Renal cortex interstitium (tissue), 15 donors: ENCODE results near the gene NUDT15. TPM values are rescaled to one million over a fixed set of nuclear protein-coding genes. Genes with fewer than 3 reads are reported as not detected.
"Not testable (repeated sequence)": the region's sequence is repeated elsewhere in the genome, so short reads cannot be mapped to it uniquely, and the experiment has no call there.

Experiments used
- DNase-seq, 11 donors: peaks; one replicate each; pipeline ENCODE4 v3.0.0-alpha.2; 2013; ENCODE audit warnings: low read depth in 9 of 11, low spot score in 4 of 11; ENCODE audit errors: extremely low read depth in 1 of 11
- long read RNA-seq, 16 experiments: transcript quantifications; one replicate each; lab custom pipeline, GENCODE V29; 2026
- polyA plus RNA-seq, 3 donors: library from polyadenylated mRNA; unstranded; fragments of 120-200 nt; gene quantifications; one replicate each; pipeline ENCODE4 v1.2.1, GENCODE V29; 2013; ENCODE audit not compliant: insufficient read length in 3 of 3

The NUDT15 gene
- 10 to 100 TPM; 22.6 to 29.6 (median 24.2) TPM for polyA plus RNA-seq
- long read RNA-seq, donor 1, transcript NUDT15-201 (3 exons, 2,098 nt), result major isoform, 6 of 6 reads
- long read RNA-seq, donor 1, partial matches to known transcripts, result 0 of 6 reads
- long read RNA-seq, donor 1, other reads (novel, unspliced or antisense), result 0 of 6 reads
- long read RNA-seq, donor 2, transcript NUDT15-201 (3 exons, 2,098 nt), result major isoform, 9 of 9 reads
- long read RNA-seq, donor 2, partial matches to known transcripts, result 0 of 9 reads
- long read RNA-seq, donor 2, other reads (novel, unspliced or antisense), result 0 of 9 reads
- long read RNA-seq, donor 3, transcript NUDT15-201 (3 exons, 2,098 nt), result major isoform, 11 of 11 reads
- long read RNA-seq, donor 3, partial matches to known transcripts, result 0 of 11 reads
- long read RNA-seq, donor 3, other reads (novel, unspliced or antisense), result 0 of 11 reads
- long read RNA-seq, donor 4, transcript NUDT15-201 (3 exons, 2,098 nt), result major isoform, 11 of 11 reads
- long read RNA-seq, donor 4, partial matches to known transcripts, result 0 of 11 reads
- long read RNA-seq, donor 4, other reads (novel, unspliced or antisense), result 0 of 11 reads
- long read RNA-seq, donor 5, result 0 reads
- long read RNA-seq, donor 6, partial matches to known transcripts, result 116 of 179 reads
- long read RNA-seq, donor 6, other reads (novel, unspliced or antisense), result 59 of 179 reads
- long read RNA-seq, donor 7, transcript NUDT15-201 (3 exons, 2,098 nt), result major isoform, 18 of 24 reads
- long read RNA-seq, donor 7, partial matches to known transcripts, result 6 of 24 reads
- long read RNA-seq, donor 7, other reads (novel, unspliced or antisense), result 0 of 24 reads
- long read RNA-seq, donor 8, result 0 reads
- long read RNA-seq, donor 9, transcript NUDT15-201 (3 exons, 2,098 nt), result major isoform, 14 of 14 reads
- long read RNA-seq, donor 9, partial matches to known transcripts, result 0 of 14 reads
- long read RNA-seq, donor 9, other reads (novel, unspliced or antisense), result 0 of 14 reads
- long read RNA-seq, donor 10, transcript NUDT15-201 (3 exons, 2,098 nt), result major isoform, 10 of 43 reads
- long read RNA-seq, donor 10, partial matches to known transcripts, result 33 of 43 reads
- long read RNA-seq, donor 10, other reads (novel, unspliced or antisense), result 0 of 43 reads
- long read RNA-seq, donor 11, transcript NUDT15-201 (3 exons, 2,098 nt), result major isoform, 10 of 161 reads
- long read RNA-seq, donor 11, partial matches to known transcripts, result 151 of 161 reads
- long read RNA-seq, donor 11, other reads (novel, unspliced or antisense), result 0 of 161 reads
- long read RNA-seq, donor 12, partial matches to known transcripts, result 0 of 3 reads
- long read RNA-seq, donor 12, other reads (novel, unspliced or antisense), result 0 of 3 reads
- long read RNA-seq, donor 13, result 0 reads
- long read RNA-seq, donor 14, transcript NUDT15-201 (3 exons, 2,098 nt), result major isoform, 14 of 236 reads
- long read RNA-seq, donor 14, partial matches to known transcripts, result 198 of 236 reads
- long read RNA-seq, donor 14, other reads (novel, unspliced or antisense), result 24 of 236 reads
- long read RNA-seq, donor 15, transcript NUDT15-201 (3 exons, 2,098 nt), result major isoform, 8 of 8 reads
- long read RNA-seq, donor 15, partial matches to known transcripts, result 0 of 8 reads
- long read RNA-seq, donor 15, other reads (novel, unspliced or antisense), result 0 of 8 reads
- long read RNA-seq, donor 16, transcript NUDT15-201 (3 exons, 2,098 nt), result major isoform, 33 of 477 reads
- long read RNA-seq, donor 16, partial matches to known transcripts, result 419 of 477 reads
- long read RNA-seq, donor 16, other reads (novel, unspliced or antisense), result 25 of 477 reads

DNA sequence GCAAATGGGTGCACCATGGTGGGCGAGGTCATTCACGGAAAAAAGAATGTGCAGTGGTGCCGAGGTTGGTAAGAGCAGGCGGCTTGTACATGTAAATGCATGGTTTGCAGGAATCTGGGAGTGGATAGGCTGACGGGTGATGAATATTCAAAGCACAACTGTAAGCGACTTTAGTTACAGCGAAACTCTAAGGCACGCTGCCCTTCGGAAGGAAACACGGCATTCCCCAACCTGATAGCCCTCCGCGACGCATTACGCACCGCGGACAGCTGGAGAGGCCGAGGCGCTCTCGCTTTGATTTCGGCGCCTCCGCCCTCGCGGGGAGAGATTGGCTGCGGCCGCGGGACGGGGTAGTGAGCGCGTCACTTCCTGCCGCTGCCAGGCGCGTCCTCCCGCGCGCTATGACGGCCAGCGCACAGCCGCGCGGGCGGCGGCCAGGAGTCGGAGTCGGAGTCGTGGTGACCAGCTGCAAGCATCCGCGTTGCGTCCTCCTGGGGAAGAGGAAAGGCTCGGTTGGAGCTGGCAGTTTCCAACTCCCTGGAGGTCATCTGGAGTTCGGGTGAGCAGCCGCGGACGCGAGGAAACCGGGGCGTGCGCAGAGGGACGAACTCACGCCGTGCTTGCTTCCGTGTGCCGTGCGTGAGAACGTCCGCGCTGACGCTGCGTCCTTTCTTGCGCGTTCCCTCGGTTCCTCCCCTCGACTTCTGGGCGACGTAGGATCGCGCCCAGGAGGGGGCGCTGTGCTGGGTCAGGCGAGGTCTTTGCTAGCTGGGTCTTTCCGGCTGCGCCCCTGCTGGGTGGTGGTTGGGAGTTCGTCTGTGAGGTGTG lies at the start of gene NUDT15:
Gene NUDT15, plus strand, starts transcription at position 381 of the 828 bp plus-strand sequence. Its CDS starts 21 bp downstream, at position 402.
- DNase-seq, result peak; percentile 95 to 99 (median 96)

DNA sequence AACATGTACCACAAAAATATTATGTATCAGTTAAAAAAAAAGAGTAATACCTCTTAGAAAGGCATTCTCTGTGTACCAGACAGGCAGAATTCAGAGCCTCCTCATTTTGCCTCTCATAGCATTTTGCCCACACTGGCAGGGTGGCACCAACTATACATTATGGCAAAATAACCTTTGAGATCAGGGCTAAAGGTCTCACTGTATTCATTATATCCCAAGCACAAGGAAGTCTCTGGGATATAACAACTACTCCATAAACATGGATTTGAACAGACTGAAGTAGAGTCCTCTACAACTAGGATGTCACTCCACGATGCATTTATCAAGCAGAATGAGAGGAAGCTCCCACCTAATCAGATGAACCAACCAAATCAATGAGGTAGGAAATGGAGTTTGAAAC lies 47.1 kb upstream of the NUDT15 start:
- DNase-seq, result no peak

DNA sequence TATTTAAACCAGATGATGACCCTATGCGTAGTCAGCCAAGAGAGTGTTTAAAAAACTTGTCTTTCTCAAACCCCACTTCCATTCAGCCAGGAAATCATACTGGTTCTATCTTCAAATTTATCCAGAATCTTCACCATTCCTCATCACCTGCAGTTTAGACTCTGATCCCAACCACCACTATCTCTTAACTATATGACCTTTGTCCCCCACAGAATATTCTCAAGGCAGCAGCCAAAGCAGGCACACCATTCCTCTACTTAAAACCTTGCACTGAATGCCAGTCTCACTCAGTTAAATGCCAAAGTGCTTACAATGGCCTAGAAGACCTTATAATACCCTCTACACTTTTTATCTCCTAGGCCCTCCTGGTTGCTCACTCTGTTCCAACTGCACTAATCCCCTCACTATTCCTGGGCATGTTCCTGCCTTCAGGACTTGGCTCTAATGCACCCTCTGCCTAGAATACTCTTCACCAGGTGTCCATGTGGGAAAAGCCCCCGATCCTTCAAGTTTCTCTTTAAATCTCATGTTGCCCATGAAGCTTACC lies 46.5 kb upstream of the NUDT15 start:
- DNase-seq, result no peak

DNA sequence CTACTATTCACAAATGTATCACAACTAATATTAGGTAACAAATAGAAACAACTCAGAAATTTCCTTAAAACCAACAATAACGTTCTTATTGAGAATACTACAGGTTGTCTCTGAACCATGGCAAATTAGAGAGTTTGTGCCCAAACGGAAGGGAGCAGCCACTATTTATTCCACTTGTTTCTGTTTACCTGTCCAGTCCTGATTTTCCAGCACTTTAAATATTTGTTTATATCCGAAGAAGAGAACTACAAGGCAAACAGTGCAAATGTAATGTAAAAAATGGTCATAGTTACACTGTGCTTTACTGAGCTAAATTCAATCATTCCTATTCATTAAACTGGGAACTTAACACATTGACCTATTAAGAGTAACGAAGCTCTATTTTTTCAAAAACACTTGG lies 45.7 kb upstream of the NUDT15 start:
- no peak for DNase-seq

DNA sequence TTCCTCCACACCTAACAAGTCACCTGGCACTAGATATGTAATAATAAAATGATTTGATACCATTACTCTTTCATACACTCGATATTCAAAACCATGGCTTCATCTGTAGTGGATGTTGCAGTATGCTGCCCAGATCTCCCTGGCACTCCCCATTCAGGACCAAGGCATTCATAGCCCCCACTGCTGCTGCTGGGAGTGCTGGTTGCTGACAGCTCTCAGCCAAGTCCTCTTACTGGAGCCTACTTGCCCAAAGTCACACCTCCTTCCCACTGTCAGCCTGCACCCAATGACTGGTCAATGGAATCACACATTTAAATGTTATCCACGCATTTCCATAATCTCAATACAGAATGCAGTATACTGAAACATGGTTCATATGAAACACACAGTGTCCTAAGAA lies 40.1 kb upstream of the NUDT15 start:
- no peak for DNase-seq

DNA sequence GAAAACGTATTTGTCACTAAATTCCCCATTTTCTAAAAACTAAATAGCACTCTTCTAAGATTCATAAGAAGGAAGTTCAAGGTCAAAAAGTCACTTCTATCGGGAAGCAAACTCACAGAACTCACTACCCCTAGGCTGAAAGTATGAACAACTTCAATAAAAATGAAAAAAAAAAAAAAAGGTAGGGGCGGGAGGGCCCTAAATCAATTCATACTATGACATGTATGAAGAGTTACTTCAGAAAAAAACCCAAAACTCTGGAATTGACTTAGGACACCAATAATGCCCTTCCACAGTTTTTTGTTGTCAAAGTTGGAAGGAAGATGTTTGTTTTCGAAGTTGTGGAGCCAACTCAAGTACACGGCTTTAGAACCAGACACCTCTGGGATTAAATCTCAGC lies 37.6 kb upstream of the NUDT15 start:
- no peak for DNase-seq

DNA sequence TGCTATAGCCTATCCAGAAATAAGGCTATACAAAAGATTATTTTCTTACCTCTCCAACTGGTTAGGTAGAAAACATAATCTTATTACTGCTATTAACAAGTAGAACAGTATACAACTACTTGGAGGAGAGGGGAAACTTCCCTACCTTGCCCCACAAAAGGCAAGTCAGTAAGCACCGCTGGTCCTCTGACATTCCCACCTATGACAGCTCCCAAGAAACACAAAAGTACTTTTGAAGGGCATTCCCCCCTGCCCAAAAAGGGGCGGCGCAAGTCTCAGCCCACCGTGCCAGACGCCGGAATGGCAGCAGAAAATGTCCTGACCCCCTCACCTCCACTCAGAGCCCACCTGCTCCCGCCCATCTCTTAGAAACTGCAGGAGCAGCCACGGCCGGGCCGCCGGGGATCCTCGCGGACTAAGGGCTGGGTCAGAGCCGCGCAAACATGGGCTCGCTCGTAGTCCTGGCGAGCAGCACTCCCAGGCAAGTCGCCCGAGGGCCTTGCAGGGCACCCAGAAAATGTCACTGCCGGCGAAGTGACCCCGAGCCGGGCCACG lies 36.9 kb upstream of the NUDT15 start:
- DNase-seq, result peak in 6 of 11 donors; percentile 7 to 12 (median 8)

DNA sequence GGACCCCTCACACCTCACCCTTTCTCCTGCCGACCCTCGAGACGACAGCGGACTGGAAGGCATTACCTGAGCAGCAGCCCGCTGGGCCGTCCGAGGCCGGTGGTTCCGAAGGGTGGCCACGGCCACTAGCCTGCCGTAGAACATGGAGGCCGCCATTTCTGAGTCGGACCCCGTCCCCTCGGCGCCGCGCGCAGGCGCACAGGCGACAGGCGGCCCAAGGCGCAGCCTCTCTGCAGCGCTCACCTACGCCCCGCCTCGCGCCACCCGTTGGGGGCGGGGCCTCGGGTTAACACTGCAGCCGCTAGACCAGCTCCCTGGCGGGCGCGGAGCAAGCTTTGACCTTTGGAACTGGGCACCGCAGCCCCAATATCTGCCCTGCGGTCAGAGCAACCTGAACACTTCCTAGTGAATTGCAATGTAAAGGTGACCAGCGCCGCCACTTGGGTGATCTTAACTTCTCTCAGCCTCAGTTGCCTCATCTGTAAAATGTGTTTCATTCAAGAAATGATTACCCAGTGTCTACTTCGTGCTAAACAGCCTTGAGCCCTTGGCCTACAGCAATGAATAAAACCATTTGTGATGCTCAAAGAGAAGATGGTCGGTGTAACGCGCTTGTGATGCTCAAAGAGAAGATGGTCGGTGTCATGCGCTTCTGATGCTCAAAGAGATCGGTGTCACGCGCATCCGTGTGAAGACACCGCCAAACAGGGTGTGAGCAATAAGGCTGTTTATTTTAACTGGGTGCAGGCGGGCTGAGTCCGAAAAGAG lies 36.2 kb upstream of the NUDT15 start, which contains the start of gene SUCLA2:
Gene SUCLA2, minus strand, starts transcription at position 160 of the 768 bp plus-strand sequence. Its CDS starts 4 bp downstream, at position 156.
- peak; percentile 75 to 92 (median 85) for DNase-seq

DNA sequence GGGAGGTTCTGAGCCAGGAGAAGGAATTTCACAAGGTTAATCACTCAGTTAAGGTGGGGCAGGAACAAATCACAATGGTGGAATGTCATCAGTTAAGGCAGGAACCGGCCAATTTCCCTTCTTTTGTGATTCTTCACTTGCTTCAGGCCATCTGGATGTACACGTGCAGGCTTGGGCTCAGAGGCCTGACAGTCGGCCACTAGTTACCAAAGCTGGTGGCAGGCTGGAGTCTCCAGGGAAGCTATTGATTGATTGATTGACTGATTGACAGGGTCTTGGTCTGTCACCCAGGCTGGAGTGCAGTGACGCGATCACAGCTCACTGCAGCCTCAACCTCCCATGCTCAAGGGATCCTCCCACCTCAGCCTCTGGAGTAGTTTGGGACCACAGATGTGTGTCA lies 35.5 kb upstream of the NUDT15 start:
- not testable (repeated sequence) for DNase-seq

DNA sequence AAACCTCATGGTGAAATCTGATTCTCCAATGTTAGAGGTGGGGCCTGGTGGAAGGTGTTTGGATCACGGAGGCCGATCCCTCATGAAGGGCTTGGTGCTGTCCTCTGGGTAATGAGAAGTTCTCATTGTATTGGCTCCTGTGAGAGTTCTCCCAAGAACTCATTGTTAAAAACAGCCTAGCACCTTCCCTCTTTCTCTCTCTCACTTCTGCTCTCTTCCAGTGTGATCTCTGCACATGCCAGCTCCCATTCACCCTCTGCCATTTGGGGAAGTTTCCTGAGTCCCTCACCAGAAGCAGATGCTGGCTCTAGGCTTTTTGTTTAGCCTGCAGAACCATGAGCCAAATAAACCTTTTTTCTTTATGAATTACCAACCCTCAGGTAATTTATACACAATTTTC lies 33.3 kb upstream of the NUDT15 start:
- DNase-seq, result no peak

DNA sequence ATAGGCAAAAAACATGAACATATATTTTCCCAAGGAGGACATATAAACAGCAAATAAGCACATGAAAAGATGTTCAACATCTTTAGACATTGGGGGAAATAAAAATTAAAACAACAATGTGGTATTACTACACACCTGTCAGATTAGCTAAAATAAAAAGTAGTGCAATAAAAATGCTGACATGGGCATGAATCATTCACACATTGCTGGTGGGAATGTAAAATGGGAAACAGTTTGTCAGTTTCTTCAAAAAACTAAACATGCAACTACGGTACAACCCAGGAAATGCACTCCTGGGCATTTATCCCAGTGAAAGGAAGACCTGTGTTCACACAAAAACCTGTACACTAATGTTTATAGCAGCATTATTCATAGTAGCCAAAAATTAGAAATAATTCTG lies 31.1 kb upstream of the NUDT15 start:
- no peak for DNase-seq

DNA sequence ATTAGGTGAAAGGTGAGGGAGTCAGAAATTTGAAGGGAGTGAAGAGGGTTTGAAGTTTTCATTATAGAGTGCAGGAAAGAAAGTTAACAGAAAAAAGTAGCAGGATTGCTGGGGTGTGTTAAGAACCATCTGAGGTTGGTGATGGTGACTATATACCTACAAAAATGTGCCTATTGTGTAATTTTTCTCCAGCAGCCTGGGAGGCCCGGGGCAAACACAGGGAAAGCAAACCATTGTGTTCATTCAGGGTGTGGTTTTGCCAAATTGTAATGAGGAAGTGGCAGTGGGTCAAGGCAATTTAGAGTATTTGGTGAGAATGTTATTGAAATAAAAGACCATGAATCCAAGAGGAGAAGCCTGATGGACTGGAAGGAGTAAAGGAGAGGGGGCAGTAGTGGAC lies 28.2 kb upstream of the NUDT15 start:
- DNase-seq, result no peak

DNA sequence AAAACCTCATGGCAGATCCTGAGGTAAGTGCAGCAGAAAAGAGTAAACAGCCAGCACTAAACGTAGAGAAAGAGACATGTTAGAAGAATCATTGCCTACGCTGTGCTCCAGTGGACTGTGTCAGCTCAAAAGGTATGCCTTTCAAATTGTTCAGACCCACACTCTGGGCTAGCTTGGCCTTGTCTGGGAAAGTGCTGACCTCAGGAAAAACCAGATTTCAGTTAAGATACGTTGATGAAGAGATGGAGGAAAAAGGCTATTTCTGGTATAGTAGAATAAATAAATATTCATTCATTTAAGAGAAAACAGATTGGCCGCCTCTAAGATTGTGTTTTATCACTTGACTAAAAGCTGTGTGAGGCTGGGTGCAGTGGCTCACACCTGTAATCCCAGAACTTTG lies 26.8 kb upstream of the NUDT15 start:
- DNase-seq, result no peak

DNA sequence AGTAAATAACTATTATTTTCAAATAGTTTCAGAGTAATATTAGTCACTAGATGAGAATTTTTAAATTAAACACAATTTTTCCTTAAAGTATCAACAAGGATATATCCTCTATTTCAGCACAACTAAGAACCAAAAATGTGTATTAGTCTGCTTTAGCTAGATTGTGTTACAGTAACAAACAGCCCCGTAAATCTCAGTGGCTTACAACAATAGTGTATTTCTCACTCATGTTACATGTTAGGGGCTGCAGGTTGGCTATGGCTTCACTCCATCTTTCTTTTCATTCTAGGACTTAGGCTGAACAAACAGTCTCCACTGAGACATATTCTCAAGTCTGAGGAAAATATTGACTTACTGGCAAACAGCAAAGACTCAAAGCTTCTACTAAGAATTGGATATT lies 24.9 kb upstream of the NUDT15 start:
- DNase-seq, result no peak

DNA sequence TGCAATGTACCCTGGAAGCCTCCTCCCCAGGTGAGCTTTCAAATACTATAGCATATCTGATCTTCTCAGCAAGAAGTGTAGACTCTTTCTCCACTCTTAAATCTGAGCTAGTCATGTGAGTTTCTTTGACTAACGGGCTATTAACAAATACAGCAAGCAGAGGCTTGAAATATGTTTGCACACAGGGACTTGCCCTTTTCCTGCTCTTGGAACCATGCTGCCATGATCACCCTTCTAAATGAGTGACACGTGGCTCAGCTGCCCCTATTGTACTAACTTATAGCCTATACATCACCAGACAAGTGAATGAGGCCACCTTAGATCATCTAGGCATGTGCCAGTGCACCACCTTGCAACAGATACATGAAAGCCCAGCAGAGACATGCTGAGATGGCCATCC lies 23.2 kb upstream of the NUDT15 start:
- DNase-seq, result no peak

DNA sequence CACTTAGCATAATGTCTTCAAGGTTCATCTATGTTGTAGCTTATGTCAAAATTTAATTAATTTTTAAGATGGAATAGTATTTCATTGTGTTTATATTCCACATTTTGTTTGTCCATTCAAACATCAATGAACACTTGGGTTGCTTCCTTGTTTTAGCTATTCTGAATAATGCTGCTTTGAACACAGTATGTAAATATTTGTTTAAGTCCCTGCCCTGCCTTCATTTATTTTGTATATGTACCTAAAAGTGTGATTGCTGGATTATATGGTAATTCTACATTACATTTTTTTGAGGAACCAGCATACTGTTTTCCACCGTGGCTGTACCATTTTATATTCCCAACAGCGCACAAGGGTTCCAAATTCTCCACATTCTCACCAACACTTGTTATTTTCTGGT lies 18.9 kb upstream of the NUDT15 start:
- DNase-seq, result no peak
